NB4 (cell line): Measurements from ENCODE around the gene CD82.
"Not testable (repeated sequence)": the region's sequence is repeated elsewhere in the genome, so short reads cannot be mapped to it uniquely, and the experiment has no call there.

ENCODE experiments used
- DNase-seq: peaks from one replicate; pipeline ENCODE4 v3.0.0; 2010; ENCODE audit warnings: low read depth
- H3K4me3 ChIP-seq: one replicate; pipeline ENCODE4 v1.5.1; 2011; ENCODE audit warnings: mild to moderate bottlenecking, low read depth, low read length, moderate library complexity
- MAX ChIP-seq: IDR thresholded peaks from 2 replicates; pipeline ENCODE4 v1.6.1; 2011; ENCODE audit warnings: low read depth, low read length
- MYC ChIP-seq: IDR thresholded peaks from 2 replicates; pipeline ENCODE4 v1.6.1; 2011; ENCODE audit warnings: low read depth, low read length
- POLR2A ChIP-seq: IDR thresholded peaks from 2 replicates; pipeline ENCODE4 v1.6.1; 2011; ENCODE audit warnings: mild to moderate bottlenecking; ENCODE audit not compliant: insufficient read length; ENCODE audit errors: extremely low read depth
- TF ChIP-seq, protein P1 (sequence below): IDR thresholded peaks from one replicate; pipeline ENCODE4 v1.5.1; 2012; ENCODE audit warnings: low read depth, low read length

Gene CD82

DNA sequence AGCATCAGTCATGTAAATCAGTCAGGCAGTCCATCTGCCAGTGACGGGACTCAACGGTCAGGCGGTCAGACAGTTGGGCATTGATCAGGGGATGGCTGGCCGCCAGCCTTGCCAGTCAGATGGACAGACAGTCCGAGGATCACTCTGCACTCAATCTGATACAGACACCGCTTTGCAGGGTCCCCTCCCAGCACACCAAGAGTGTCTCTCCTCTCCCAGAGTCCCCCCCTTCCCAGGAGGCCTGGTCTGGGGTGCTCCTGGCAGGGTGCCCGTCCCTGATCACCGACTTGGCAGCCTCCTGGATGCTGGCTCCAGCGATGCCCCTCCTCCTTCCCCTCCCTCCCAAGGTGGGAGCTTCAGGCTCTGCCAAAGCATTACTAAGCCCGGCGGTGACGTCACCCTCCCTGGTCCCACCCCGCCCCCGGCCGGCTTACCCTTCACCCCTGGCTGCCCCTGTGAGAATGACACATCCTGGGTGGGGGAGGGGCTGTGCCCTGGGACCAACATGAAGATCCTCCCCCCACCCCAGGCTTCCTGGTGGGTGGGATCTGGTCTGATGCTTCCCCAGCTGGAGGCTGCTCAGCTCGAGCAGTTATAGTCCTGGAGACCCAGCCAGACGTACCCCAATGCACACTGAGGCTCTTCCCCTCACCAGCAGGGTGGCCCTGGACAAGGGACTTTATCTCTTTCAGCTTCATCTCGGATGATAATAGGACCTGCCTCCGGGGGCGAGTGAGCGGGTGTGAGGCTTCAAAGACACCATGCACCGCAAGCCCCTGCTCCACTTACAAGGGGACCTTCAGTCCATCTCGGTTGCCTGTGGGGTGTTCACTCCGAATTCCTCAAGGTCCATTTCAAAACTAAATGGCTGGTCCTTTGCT, 69.2 kb downstream of the CD82 start:
- peak; percentile 51 for DNase-seq
- TF ChIP-seq POLR2A (no peak), MYC (no peak), MAX (no peak)
- TF ChIP-seq, protein P1, sequence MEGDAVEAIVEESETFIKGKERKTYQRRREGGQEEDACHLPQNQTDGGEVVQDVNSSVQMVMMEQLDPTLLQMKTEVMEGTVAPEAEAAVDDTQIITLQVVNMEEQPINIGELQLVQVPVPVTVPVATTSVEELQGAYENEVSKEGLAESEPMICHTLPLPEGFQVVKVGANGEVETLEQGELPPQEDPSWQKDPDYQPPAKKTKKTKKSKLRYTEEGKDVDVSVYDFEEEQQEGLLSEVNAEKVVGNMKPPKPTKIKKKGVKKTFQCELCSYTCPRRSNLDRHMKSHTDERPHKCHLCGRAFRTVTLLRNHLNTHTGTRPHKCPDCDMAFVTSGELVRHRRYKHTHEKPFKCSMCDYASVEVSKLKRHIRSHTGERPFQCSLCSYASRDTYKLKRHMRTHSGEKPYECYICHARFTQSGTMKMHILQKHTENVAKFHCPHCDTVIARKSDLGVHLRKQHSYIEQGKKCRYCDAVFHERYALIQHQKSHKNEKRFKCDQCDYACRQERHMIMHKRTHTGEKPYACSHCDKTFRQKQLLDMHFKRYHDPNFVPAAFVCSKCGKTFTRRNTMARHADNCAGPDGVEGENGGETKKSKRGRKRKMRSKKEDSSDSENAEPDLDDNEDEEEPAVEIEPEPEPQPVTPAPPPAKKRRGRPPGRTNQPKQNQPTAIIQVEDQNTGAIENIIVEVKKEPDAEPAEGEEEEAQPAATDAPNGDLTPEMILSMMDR = no peak
- no peak overlapping the region for H3K4me3 ChIP-seq

- TF ChIP-seq POLR2A (no peak), MAX (no peak), MYC (no peak)
- TF ChIP-seq, protein P1 = no peak
- no peak overlapping the region for H3K4me3 ChIP-seq
- peak; percentile 76 for DNase-seq
Measured at GRCh38 chr11:44637487-44637886, 72.0 kb downstream of the CD82 start.

DNA sequence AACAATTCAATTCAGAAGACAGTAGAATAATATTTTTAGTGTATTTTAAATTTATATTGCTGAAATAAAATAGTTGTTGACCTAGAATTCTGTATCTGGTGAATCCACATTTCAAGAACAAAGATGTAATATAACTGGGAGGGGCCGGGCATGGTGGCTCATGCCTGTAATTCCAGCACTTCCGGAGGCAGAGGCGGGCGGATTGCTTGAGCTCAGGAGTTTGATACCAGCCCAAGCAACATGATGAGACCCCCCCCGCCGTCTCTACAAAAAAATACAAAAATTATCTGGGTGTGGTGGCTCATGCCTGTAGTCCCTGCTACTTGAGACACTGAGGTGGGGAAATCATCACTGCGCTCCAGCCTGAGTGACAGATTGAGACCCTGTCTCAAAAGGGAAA, 72.6 kb downstream of the CD82 start:
- TF ChIP-seq MAX = no peak
- no peak for TF ChIP-seq POLR2A
- no peak for TF ChIP-seq MYC
- TF ChIP-seq, protein P1 = no peak
- no peak for DNase-seq
- H3K4me3 ChIP-seq = no peak overlapping the region

- no peak for DNase-seq
- no peak overlapping the region for H3K4me3 ChIP-seq
- TF ChIP-seq MAX (no peak), MYC (no peak), POLR2A (no peak)
- TF ChIP-seq, protein P1 = no peak
Measured at GRCh38 chr11:44643217-44643616, 77.8 kb downstream of the CD82 start.

DNA sequence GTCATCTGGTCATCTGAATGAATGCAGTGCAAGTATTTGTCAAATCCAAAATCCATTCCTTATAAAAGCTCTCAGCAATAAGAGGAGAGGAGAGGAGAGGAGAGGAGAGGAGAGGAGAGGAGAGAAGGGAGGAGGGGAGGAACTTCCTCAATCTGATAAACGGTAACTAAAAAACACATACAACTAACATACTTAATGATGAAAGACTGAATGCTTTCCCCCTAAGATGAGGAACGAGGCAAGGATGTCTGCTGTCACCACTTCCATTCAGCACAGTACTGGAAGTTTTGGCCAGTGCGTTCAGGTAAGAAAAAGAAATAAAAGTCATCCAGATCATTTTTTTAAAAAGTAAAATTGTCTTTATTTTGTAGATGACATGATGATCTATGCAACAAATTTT, 80.4 kb downstream of the CD82 start:
- no peak overlapping the region for H3K4me3 ChIP-seq
- DNase-seq = peak; percentile 40
- no peak for TF ChIP-seq MAX
- TF ChIP-seq, protein P1 = no peak
- no peak for TF ChIP-seq POLR2A
- TF ChIP-seq MYC = no peak

DNA sequence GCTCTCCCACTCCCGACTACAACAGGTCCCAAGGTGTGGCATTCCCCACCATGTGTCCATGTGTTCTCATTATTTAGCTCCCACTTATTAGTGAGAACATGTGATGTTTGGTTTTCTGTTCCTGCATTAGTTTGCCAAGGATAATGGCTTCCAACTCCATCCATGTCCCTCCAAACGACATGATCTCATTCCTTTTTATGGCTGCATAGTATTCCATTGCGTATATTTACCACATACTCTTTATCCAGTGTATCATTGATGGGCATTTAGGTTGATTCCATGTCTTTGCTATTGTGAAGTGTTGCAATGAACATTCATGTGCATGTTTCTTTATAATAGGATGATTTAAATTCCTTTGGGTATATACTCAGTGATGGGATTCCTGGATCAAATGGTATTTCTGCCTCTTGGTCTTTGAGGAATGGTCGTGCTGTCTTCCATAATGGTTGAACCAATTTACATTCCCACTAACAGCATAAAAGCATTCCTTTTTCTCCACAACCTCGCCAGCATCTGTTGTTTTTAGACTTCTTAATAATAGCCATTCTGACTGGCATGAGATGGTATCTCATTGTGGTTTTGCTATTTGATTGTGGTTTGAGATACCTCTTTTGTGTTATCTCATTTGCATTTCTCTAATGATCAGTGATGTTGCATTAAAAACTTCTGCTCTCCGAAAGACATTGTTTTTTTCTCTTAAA, 81.9 kb downstream of the CD82 start:
- H3K4me3 ChIP-seq, DNase-seq: not testable (repeated sequence)
